ENCODE results near the gene TEDC1.

The TEDC1 gene

GRCh38 chr14:105486163-105486973 is 4.7 kb upstream of the TEDC1 start, which contains the start of gene CRIP1:
Gene CRIP1, plus strand, starts transcription at chr14:105486886. Its CDS starts 374 bp downstream, at chr14:105487260.
- no peak for DNase-seq

- DNase-seq, result no peak
Measured at GRCh38 chr14:105486974-105487448, 4.0 kb upstream of the TEDC1 start.

- no peak for DNase-seq
Measured at GRCh38 chr14:105487449-105487985, 3.5 kb upstream of the TEDC1 start.

- DNase-seq, result no peak
Measured at GRCh38 chr14:105487986-105488777, 2.9 kb upstream of the TEDC1 start.

GRCh38 chr14:105488781-105489541 is 2.1 kb upstream of the TEDC1 start:
- DNase-seq, result no peak

GRCh38 chr14:105489542-105490266 is 1.3 kb upstream of the TEDC1 start:
- DNase-seq, result no peak

- no peak for DNase-seq
Measured at GRCh38 chr14:105490267-105490571, 827 bp upstream of the TEDC1 start.

GRCh38 chr14:105491366-105491973 is 424 bp downstream of the TEDC1 start:
- DNase-seq, result no peak

GRCh38 chr14:105492031-105492970 is 1.3 kb downstream of the TEDC1 start:
- DNase-seq, result no peak

- DNase-seq, result no peak
Measured at GRCh38 chr14:105492971-105493871, 2.2 kb downstream of the TEDC1 start.

- DNase-seq, result no peak
Measured at GRCh38 chr14:105493921-105494605, 3.0 kb downstream of the TEDC1 start.

- DNase-seq, result no peak
Measured at GRCh38 chr14:105494606-105494929, 3.5 kb downstream of the TEDC1 start.

GRCh38 chr14:105495101-105495989 is 4.3 kb downstream of the TEDC1 start:
- no peak for DNase-seq

- no peak for DNase-seq
Measured at GRCh38 chr14:105495990-105496830, 5.2 kb downstream of the TEDC1 start.

GRCh38 chr14:105496831-105497591 is 6.0 kb downstream of the TEDC1 start:
- no peak for DNase-seq

Measured in cortex of kidney (tissue), 1 donor.